GM19397 (cell line): ENCODE measurements around the gene SF3A1.

Experiments
- ATAC-seq: cut with Tn5 transposase; IDR thresholded peaks from one replicate; pipeline ENCODE4 v1.9.1; 2021; ENCODE audit warnings: mild to moderate bottlenecking, moderate library complexity; ENCODE audit not compliant: unreplicated experiment

Gene SF3A1

GRCh38 chr22:30289141-30289979 lies 67.3 kb downstream of the SF3A1 start, which contains the start of gene CASTOR1:
CASTOR1 (minus strand) TSS chr22:30289505; CDS start chr22:30289497, 8 bp downstream.
- ATAC-seq: peak; percentile 62

GRCh38 chr22:30288419-30289140 lies 68.1 kb downstream of the SF3A1 start:
- ATAC-seq: no peak

GRCh38 chr22:30287648-30288418 lies 68.9 kb downstream of the SF3A1 start:
- no peak for ATAC-seq

- no peak for ATAC-seq
Observed at GRCh38 chr22:30286813-30287647, 69.7 kb downstream of the SF3A1 start.

- ATAC-seq: no peak
Observed at GRCh38 chr22:30286331-30286730, 70.4 kb downstream of the SF3A1 start.

GRCh38 chr22:30285846-30286200 lies 70.9 kb downstream of the SF3A1 start:
- no peak for ATAC-seq

- no peak for ATAC-seq
Observed at GRCh38 chr22:30285176-30285845, 71.4 kb downstream of the SF3A1 start.

GRCh38 chr22:30284666-30285065 lies 72.0 kb downstream of the SF3A1 start:
- ATAC-seq: no peak

GRCh38 chr22:30284172-30284571 lies 72.5 kb downstream of the SF3A1 start:
- no peak for ATAC-seq

GRCh38 chr22:30283342-30283741 lies 73.4 kb downstream of the SF3A1 start:
- ATAC-seq: no peak

- no peak for ATAC-seq
Observed at GRCh38 chr22:30282616-30283046, 74.1 kb downstream of the SF3A1 start.
